CD4-positive, alpha-beta T cell treated with Interleukin-6 for 4 hours (primary cell): ENCODE measurements around the gene CCDC117.

Experiments used
- DNase-seq: peaks from one replicate; pipeline ENCODE4 v3.0.0-alpha.2; 2020; ENCODE audit warnings: mixed read lengths

The CCDC117 gene

DNA sequence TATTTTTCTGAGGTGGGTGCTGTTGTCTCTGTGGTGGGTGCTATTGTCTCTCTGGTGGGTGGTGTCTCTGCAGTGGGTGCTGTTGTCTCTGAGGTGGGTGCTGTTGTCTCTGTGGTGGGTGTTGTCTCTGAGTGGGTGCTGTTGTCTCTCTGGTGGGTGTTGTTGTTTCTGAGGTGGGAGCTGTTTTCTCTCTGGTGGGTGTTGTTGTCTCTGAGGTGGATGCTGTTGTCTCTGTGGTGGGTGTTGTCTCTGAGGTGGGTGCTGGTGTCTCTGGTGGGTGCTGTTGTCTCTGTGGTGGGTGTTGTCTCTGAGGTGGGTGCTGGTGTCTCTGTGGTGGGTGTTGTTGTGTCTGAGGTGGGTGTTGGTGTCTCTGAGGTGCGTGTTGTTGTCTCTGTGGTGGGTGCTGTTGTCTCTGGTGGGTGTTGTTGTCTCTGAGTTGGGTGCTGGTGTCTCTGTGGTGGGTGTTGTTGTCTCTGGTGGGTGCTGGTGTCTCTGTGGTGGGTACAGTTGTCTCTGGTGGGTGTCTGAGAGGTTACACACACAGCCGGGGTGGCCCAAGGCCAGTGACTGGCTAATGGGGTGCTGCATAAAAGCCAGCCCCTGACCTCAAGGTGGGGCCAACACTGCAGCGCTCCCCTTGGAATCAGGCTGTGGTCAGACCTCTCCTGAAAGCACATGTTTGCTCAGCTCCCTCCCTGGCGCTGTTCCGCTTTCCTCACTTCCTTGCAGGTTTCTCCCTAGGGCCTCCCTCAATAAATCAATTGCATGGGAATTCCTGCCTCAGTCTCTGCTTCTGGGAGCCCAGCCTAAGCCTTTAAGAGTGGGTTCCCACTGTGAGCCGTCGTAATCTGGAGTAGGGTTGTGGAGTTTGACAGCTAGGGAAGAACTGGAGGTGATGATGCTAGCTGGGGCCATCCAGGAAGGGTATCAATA, 58.9 kb downstream of the CCDC117 start:
- no peak for DNase-seq

DNA sequence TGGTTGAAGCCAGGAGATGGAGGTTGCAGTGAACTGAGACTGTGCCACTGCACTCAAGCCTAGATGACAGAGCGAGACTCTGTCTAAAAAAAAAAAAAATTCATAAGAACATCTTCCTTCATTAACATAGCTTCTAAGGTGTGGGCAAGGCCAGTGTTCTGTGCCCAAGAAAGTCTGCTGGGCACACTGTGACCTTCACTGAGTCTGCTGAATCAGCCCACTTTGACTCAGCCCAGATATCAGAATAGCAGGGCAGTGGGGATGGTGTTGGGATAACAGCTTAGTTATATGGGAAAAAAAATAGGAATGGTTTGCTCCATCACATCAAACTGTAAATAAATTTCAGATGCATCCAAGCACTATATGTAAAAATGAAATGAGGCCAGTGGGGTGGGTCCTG, 60.2 kb downstream of the CCDC117 start:
- no peak for DNase-seq

DNA sequence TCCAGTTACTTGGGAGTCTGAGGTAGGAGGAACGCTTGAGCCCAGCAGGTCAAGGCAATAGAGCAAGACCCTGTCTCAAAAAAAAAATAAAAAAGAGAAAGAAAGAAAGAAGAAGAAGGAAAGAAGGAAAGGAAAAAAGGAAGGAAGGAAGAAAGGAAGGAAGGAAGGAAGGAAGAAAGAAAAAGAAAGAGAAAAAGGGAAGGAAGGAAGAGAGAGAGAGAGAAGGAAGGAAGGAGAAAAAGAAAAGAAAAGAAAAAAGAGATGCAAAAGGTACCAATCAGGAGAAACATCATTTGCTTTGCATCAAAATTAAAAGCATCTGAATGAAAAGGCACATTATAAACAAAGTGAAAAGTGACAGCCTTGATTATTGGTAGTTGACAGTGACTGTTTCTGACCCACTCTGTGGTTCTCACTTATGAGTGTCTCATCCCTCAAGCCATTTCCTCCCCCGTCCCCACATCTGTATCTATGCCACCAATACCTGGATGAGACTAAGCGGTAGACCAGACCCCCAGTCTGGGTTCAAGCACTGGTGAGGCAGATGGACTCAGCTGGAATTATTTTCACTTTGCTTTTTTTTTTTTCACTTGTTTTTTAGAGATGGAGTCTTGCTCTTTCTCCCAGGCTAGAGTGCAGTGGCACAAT, 60.9 kb downstream of the CCDC117 start:
- no peak for DNase-seq

DNA sequence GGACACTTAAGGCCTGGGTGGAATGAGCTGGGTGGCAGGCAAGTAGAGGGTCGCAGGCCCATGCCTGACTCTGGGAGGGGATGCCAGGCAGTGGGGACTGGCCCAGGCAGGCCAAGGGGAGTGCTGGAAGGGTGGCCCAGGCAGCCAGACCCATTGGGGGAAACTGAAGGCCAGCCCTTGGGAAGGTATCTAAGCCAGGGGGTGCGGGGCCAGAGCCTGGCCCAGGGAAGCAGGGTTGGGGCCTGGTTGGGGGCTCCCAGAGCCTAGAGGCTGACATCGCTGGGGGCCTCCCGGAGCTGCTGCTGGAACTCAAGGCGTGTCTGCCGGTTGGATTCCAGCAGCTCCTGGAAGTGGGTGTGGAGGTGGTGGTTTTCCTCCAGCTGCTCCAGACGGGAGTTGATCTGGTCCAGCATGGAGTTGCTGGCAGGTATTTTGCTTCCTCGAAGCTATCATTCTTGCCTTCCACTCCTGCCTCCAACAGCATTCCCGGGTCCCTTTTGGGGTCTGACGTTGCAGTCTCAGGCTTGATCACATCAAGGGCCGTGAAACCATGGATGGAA, 63.2 kb downstream of the CCDC117 start:
- no peak for DNase-seq

DNA sequence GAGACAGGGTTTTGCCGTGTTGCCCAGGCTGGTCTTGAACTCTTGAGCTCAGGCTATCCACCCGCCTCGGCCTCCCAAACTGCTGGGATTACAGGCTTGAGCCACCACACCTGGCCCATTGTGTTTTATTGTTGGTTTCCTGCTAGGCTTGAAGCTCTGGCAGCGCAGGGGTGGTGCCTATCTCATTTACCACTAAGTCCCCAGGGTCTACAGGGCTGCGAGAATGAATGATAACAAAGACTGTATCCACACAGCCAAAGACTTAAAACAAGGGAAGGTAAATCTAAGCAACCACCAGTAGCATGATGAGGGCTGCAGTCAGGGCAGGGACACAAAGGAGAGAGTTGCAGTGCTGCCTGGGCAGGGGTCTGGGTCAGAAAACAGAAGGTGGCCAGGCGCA, 65.1 kb downstream of the CCDC117 start:
- DNase-seq: no peak
